Thyroid gland (tissue), 4 donors: ENCODE data around the gene TSPAN16. TPM values are rescaled to one million over a fixed set of nuclear protein-coding genes. Genes with fewer than 3 reads are reported as not detected.

ENCODE experiments used
- DNase-seq, 2 donors: peaks; one replicate each; pipeline ENCODE4 v3.0.0-alpha.2; 2019
- H3K27ac ChIP-seq, 3 donors: fragments of 200-600 bp; sonication (generic); 1 replicate in 2 of 3; 2 replicates in 1 of 3; pipeline ENCODE4 v1.5.1; 2016 to 2019; ENCODE audit warnings: mild to moderate bottlenecking in 1 of 3, moderate library complexity in 1 of 3
- H3K27me3 ChIP-seq: fragments of 200-600 bp; sonication (generic); one replicate; pipeline ENCODE4 v1.5.1; 2019
- H3K36me3 ChIP-seq, 2 donors: fragments of 200-600 bp; sonication (generic); one replicate each; pipeline ENCODE4 v1.5.1; 2016 to 2019
- H3K4me1 ChIP-seq, 2 donors: fragments of 200-600 bp; sonication (generic); one replicate each; pipeline ENCODE4 v1.5.1; 2017 to 2019
- H3K4me3 ChIP-seq, 3 donors: fragments of 200-600 bp; sonication (generic); replicated peaks in 1 of 3; 1 replicate in 2 of 3; 2 replicates in 1 of 3; pipeline ENCODE4 v1.5.1; 2016; ENCODE audit warnings: mild to moderate bottlenecking in 1 of 3
- H3K9me3 ChIP-seq: fragments of 200-600 bp; sonication (generic); one replicate; pipeline ENCODE4 v1.5.1; 2017
- POLR2A ChIP-seq, 2 donors: fragments of 450-650 bp; IDR thresholded peaks; one replicate each; pipeline ENCODE4 v1.6.1; 2017; ENCODE audit warnings: antibody characterized with exemption in 2 of 2, mild to moderate bottlenecking in 2 of 2, moderate library complexity in 1 of 2
- WGBS, 2 donors: methylation state at CpG; one replicate each; pipeline ENCODE4 v1.1.5; 2017; 5-methylcytosine and 5-hydroxymethylcytosine counted together
- intact Hi-C: fragments of 100-400 bp; cut with DNase I; formaldehyde crosslinking; loops from one replicate; pipeline ENCODE4 v1.15.1; 2023
- total RNA-seq, 4 donors: library from RNA; depleted of rRNA; stranded (reverse); fragments of >200 nt; gene quantifications; one replicate each; pipeline ENCODE4 v1.2.3, GENCODE V29; 2016
- TF ChIP-seq, protein P1 (sequence below), 6 experiments: fragments of 200-600 bp in 3 of 6; fragments of 450-650 bp in 3 of 6; sonication (generic) in 3 of 6; IDR thresholded peaks; one replicate each; pipeline ENCODE4 v1.5.1; 2016 to 2019; ENCODE audit warnings: antibody characterized with exemption in 6 of 6, mild to moderate bottlenecking in 2 of 6, inconsistent platforms in 1 of 6, moderate library complexity in 1 of 6

The TSPAN16 gene
- total RNA-seq, 4 donors from 2014 or later, result 0.54 TPM; not detected in 3

DNA sequence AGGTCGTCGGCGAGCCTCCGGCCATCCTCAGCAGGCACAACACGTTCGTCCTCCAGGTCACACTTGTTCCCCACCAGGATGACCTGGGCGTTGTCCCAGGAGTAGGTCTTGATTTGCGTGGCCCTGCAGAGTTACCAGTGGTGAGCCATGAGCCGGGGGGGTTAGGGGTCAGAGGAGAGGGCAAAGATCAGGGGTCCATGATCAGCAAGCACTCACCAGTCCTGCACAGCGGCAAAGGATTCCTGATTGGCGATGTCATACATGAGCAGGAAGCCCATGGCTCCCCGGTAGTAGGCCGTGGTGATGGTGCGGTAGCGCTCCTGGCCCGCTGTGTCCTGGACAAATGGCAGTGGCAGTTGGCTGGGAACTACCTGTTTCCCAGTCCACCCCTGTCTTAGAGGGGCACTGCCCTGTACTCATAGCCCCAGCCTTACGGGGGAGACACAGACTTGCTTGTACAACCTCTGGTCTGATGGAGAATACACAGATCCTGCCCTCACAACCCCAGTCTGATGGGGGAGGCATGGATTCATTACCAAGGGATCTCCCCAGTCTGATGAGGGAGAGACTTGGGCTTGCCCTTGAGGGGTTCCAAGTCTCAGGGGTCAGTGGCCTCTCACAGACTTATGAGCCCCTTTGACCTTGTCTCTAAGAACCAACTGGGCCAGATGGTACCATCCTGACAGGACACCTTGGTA, 39.6 kb downstream of the TSPAN16 start:
- 96% methylated on average over 12 to 13 of the region's 17 CpGs for WGBS, 2 donors

DNA sequence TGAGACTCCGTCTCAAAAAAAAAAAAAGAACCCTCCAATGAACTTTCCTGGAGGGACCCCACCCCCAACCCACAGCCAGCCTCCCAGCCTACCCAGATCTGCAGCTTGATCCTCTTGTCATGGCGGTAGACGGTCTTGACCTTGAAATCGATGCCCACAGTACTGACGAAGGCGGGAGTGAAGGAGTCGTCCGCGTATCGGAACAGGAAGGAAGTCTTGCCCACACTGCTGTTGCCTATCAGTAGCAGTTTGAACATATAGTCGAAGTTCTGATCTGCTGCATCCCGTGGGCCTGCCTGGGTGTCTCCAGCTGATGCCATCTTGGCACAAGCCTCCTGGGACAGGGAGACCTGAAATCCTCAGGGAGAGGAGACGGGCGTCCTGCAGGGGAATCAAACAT, 41.1 kb downstream of the TSPAN16 start:
- no peak for DNase-seq

More for the DNA sequence above, 39.6 kb downstream of the TSPAN16 start:
- intact Hi-C loops, result no loop called here
- Histone ChIP-seq H3K36me3 (peaks cover 27 to 41% of the 10 kb centered on the region in 2 donors), H3K27me3 (no peaks in the 10 kb centered on the region), H3K4me3 (no peak overlapping the region), H3K27ac (no peak overlapping the region), H3K4me1 (peaks cover 14% of the 10 kb centered on the region in 2 donors), H3K9me3 (no peaks in the 10 kb centered on the region)
- no peak for DNase-seq
- TF ChIP-seq, protein P1, sequence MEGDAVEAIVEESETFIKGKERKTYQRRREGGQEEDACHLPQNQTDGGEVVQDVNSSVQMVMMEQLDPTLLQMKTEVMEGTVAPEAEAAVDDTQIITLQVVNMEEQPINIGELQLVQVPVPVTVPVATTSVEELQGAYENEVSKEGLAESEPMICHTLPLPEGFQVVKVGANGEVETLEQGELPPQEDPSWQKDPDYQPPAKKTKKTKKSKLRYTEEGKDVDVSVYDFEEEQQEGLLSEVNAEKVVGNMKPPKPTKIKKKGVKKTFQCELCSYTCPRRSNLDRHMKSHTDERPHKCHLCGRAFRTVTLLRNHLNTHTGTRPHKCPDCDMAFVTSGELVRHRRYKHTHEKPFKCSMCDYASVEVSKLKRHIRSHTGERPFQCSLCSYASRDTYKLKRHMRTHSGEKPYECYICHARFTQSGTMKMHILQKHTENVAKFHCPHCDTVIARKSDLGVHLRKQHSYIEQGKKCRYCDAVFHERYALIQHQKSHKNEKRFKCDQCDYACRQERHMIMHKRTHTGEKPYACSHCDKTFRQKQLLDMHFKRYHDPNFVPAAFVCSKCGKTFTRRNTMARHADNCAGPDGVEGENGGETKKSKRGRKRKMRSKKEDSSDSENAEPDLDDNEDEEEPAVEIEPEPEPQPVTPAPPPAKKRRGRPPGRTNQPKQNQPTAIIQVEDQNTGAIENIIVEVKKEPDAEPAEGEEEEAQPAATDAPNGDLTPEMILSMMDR (IDR thresholded peaks at IDR 0.05), result no peak
- TF ChIP-seq POLR2A (IDR thresholded peaks at IDR 0.05), result no peak

DNA sequence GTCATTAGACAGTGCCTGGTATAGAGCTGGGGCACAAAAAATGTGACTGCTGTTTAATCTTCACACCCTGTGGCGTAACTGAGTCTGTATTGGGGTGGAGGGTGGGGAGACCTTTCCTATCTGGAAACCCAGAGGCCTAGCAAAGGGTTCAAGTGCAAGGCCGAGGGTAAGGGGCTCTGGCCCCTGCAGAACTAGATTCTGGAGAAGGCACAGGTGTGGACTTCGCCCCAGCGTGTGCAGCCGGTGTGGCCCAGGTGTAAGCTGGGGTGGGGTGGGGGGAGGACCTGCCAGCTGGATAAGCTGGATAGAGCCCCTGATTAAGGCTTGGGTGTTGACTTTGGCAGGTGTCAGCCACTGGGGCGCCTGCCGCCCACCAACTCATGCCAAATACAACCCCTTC, 42.2 kb downstream of the TSPAN16 start:
- Histone ChIP-seq H3K36me3 (peaks cover 21 to 32% of the 10 kb centered on the region in 2 donors), H3K4me3 (no peak overlapping the region), H3K9me3 (no peaks in the 10 kb centered on the region), H3K27ac (peak overlapping the region in 1 of 3 donors; percentile 86), H3K27me3 (no peaks in the 10 kb centered on the region), H3K4me1 (peaks cover 14% of the 10 kb centered on the region in 2 donors)
- no peak for TF ChIP-seq POLR2A (IDR thresholded peaks at IDR 0.05)
- TF ChIP-seq, protein P1 (IDR thresholded peaks at IDR 0.05), result no peak
- 85 to 93% methylated on average over 5 to 6 of the region's 7 CpGs for whole genome bisulfite sequencing, 2 donors
- intact Hi-C loops, result no loop called here
- DNase-seq, result no peak

More for the DNA sequence above, 41.1 kb downstream of the TSPAN16 start:
- Histone ChIP-seq H3K4me1 (peaks cover 14% of the 10 kb centered on the region in 2 donors), H3K9me3 (no peaks in the 10 kb centered on the region), H3K27me3 (no peaks in the 10 kb centered on the region), H3K4me3 (no peak overlapping the region), H3K36me3 (peaks cover 27 to 41% of the 10 kb centered on the region in 2 donors), H3K27ac (no peak overlapping the region)
- 87 to 92% methylated on average over 14 of the region's 14 CpGs for WGBS, 2 donors
- intact Hi-C loops, result no loop called here
- no peak for TF ChIP-seq POLR2A (IDR thresholded peaks at IDR 0.05)
- TF ChIP-seq, protein P1 (IDR thresholded peaks at IDR 0.05), result no peak

DNA sequence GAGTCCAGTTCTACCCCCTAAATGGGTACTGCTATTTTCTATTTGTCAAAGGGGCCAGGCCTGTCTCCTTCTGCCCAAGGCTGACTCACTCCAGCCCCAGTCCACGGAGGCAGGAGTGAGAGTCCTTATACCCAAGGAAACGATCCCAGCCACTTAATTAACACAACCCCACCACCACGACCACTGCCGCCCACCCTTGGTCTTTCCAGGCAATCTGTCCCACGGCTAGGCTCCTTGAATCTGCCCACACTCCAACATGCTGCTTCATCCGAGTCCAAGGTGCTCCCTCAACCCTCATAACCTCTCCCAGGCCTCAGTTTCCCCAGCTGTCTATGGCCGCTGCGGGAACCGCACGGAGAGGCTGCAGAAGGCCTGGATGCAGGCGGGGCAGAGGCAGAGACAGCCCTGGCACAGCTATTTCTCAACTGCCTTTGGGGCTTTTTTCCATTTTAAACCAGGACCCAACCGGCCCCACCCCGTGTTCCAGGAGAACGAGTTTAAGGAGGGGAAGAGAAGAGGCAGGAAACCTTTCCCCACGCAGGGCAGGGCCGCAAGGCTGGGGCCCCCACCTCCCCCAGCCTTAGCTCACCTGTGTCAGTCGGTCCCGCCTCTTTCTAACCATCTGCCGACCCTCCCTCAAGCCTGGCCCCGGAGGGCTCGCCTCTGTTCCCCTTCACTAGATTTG, 42.8 kb downstream of the TSPAN16 start:
- peak; percentile 51 for DNase-seq
- WGBS, 2 donors, result 21 to 23% methylated on average over 21 of the region's 21 CpGs
- intact Hi-C loops, result no loop called here

More for the DNA sequence above, 42.8 kb downstream of the TSPAN16 start:
- TF ChIP-seq, protein P1 (IDR thresholded peaks at IDR 0.05), result no peak
- no peak for TF ChIP-seq POLR2A (IDR thresholded peaks at IDR 0.05)
- no peaks in the 10 kb centered on the region for H3K9me3 ChIP-seq
- peak overlapping the region; percentile 36 to 100 (median 97) for H3K4me3 ChIP-seq
- peaks cover 14 to 17% of the 10 kb centered on the region in 2 donors for H3K4me1 ChIP-seq
- peak overlapping the region; percentile 73 to 86 (median 86) for H3K27ac ChIP-seq
- H3K27me3 ChIP-seq, result no peaks in the 10 kb centered on the region
- peaks cover 18 to 28% of the 10 kb centered on the region in 2 donors for H3K36me3 ChIP-seq
